Urinary bladder (tissue), 4 donors: ENCODE results near the gene PRG2. TPM values are rescaled to one million over a fixed set of nuclear protein-coding genes. Genes with fewer than 3 reads are reported as not detected.

Experiments used
- DNase-seq: peaks from one replicate; pipeline ENCODE4 v3.0.0-alpha.2; 2015; ENCODE audit errors: extremely low spot score
- H3K27ac ChIP-seq: one replicate; pipeline ENCODE4 v1.5.1; 2013; ENCODE audit warnings: low read depth, mild to moderate bottlenecking, moderate library complexity
- H3K36me3 ChIP-seq: one replicate; pipeline ENCODE4 v1.6.1; 2013; ENCODE audit warnings: mild to moderate bottlenecking, moderate library complexity; ENCODE audit not compliant: insufficient read depth
- H3K4me1 ChIP-seq: one replicate; pipeline ENCODE4 v1.6.1; 2013; ENCODE audit warnings: mild to moderate bottlenecking, moderate library complexity; ENCODE audit not compliant: insufficient read depth
- H3K4me3 ChIP-seq: one replicate; pipeline ENCODE4 v1.5.1; 2013; ENCODE audit warnings: low read depth, low read length
- WGBS: extraction: QIAGEN DNeasy Blood & Tissue Kit; methylation state at CpG from one replicate; pipeline ENCODE4 v1.1.7; 2013; 5-methylcytosine and 5-hydroxymethylcytosine counted together
- polyA plus RNA-seq: library from polyadenylated mRNA; stranded (reverse); fragments of 200-250 nt; gene quantifications from one replicate; pipeline ENCODE4 v1.2.3, GENCODE V29; 2013
- total RNA-seq: library from RNA; depleted of rRNA; stranded (reverse); fragments of >200 nt; gene quantifications from one replicate; pipeline ENCODE4 v1.2.3, GENCODE V29; 2014
- donor health status: healthy with polysubstance abuse.
- donor health status: healthy.

Gene PRG2
- total RNA-seq (0.42 TPM), polyA plus RNA-seq (not detected)

- no peaks in the 10 kb centered on the region for H3K36me3 ChIP-seq
- WGBS = 59% methylated on average over 2 of the region's 2 CpGs
- no peaks in the 10 kb centered on the region for H3K4me1 ChIP-seq
- H3K27ac ChIP-seq = no peak within 1 kb of the TSS
- no peak within 1 kb of the TSS for H3K4me3 ChIP-seq
- no peak for DNase-seq
These were observed at the start of gene PRG2 for GRCh38 chr11:57390535-57390934. Gene PRG2, minus strand, starts transcription at chr11:57390650. Its CDS starts 706 bp downstream, at chr11:57389944.

DNA sequence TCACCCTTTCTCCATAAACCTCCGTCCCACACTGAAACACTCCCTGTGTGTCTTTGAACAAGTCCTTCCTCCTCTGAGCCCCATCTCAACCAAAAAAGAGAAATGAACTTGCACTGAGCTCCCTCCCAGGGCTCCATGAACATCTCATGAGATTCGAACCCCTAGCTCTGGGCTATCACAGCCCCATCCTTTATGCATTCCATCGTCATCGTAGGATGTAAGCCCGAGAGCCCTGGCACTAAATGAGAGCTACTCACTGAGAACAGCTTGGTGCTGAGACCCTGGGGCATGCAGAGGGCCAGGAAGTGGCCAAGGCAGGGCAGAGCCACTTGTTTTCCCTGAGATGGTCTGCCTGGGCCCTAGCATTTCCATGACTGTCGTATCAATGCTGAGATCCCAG is 49.3 kb upstream of the PRG2 start:
- Histone ChIP-seq H3K27ac (no peak overlapping the region), H3K4me1 (no peaks in the 10 kb centered on the region), H3K36me3 (no peaks in the 10 kb centered on the region), H3K4me3 (no peak overlapping the region)
- 89% methylated on average over 6 of the region's 6 CpGs for WGBS
- no peak for DNase-seq

- H3K36me3 ChIP-seq = no peaks in the 10 kb centered on the region
- no peak overlapping the region for H3K4me3 ChIP-seq
- no peaks in the 10 kb centered on the region for H3K4me1 ChIP-seq
- no peak for DNase-seq
- 90% methylated on average over 12 of the region's 12 CpGs for WGBS
- H3K27ac ChIP-seq = no peak overlapping the region
These were observed 48.2 kb upstream of the PRG2 start for GRCh38 chr11:57438345-57439285.

GRCh38 chr11:57436031-57436430 is 45.6 kb upstream of the PRG2 start:
- WGBS = 88% methylated on average over 7 of the region's 7 CpGs
- Histone ChIP-seq H3K4me1 (no peaks in the 10 kb centered on the region), H3K36me3 (no peaks in the 10 kb centered on the region), H3K4me3 (no peak overlapping the region), H3K27ac (no peak overlapping the region)
- DNase-seq = no peak

- Histone ChIP-seq H3K4me3 (no peak overlapping the region), H3K4me1 (no peaks in the 10 kb centered on the region), H3K36me3 (no peaks in the 10 kb centered on the region), H3K27ac (no peak overlapping the region)
- DNase-seq = no peak
- WGBS = 75% methylated on average over 15 of the region's 15 CpGs
These were observed 44.4 kb upstream of the PRG2 start for GRCh38 chr11:57434640-57435546.

DNA sequence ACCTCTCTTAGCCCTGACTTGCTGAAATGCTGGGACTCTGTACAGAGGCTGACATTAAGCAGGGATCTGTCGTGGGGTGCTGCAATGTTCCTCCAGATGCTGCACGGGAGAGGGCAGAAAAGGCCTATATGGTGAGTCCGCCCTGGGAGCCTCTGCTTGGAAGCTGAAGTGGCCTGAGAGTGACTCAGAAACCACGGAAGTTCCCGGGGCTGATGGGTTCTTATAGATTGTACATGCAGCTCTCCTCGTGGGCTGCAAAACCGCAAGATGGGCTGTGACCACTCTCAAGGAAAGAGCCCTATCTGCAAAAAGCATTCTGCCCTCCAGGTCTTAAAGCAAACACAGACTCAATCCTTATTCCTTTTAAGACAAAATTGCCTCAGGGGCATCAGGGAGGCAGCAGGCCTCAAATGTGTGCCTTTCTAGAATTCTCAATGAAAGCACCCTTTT is 42.3 kb upstream of the PRG2 start:
- no peaks in the 10 kb centered on the region for H3K4me1 ChIP-seq
- 70% methylated on average over 7 of the region's 7 CpGs for WGBS
- no peaks in the 10 kb centered on the region for H3K36me3 ChIP-seq
- H3K27ac ChIP-seq = no peak overlapping the region
- DNase-seq = no peak
- no peak overlapping the region for H3K4me3 ChIP-seq

- no peaks in the 10 kb centered on the region for H3K36me3 ChIP-seq
- H3K4me3 ChIP-seq = no peak overlapping the region
- no peaks in the 10 kb centered on the region for H3K4me1 ChIP-seq
- 70% methylated on average over 5 of the region's 5 CpGs for WGBS
- no peak overlapping the region for H3K27ac ChIP-seq
- no peak for DNase-seq
These were observed 41.7 kb upstream of the PRG2 start for GRCh38 chr11:57432149-57432561.

DNA sequence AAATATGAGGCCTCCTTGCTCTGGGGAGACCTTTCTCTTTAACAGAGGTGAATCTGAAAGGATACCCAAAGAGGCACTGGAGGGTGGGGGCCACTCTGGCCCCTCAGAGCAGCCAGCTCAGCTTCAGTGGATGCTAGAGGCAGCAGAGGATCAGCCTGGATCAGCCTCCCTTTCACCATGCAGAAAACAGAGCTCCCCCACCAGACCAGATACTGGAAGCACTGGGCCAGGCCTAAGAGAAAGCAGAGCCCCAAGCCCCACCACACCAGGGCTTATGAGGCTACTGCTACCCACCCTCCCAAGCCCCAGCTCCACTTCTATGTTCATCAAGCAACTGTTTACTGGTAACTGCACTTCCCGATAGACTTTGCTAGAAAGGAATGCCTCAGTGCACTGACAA is 40.5 kb upstream of the PRG2 start:
- no peak for DNase-seq
- no peak overlapping the region for H3K4me3 ChIP-seq
- 88% methylated on average over 1 of the region's 1 CpG for WGBS
- H3K4me1 ChIP-seq = peaks cover 2% of the 10 kb centered on the region
- no peaks in the 10 kb centered on the region for H3K36me3 ChIP-seq
- H3K27ac ChIP-seq = no peak overlapping the region

GRCh38 chr11:57429946-57430345 is 39.5 kb upstream of the PRG2 start:
- no peaks in the 10 kb centered on the region for H3K36me3 ChIP-seq
- H3K4me3 ChIP-seq = no peak overlapping the region
- 56% methylated on average over 4 of the region's 4 CpGs for WGBS
- DNase-seq = no peak
- peaks cover 2% of the 10 kb centered on the region for H3K4me1 ChIP-seq
- no peak overlapping the region for H3K27ac ChIP-seq

- 92% methylated on average over 5 of the region's 5 CpGs for WGBS
- peaks cover 2% of the 10 kb centered on the region for H3K4me1 ChIP-seq
- H3K4me3 ChIP-seq = no peak overlapping the region
- no peak overlapping the region for H3K27ac ChIP-seq
- no peaks in the 10 kb centered on the region for H3K36me3 ChIP-seq
- no peak for DNase-seq
These were observed 38.2 kb upstream of the PRG2 start for GRCh38 chr11:57428643-57429042.

DNA sequence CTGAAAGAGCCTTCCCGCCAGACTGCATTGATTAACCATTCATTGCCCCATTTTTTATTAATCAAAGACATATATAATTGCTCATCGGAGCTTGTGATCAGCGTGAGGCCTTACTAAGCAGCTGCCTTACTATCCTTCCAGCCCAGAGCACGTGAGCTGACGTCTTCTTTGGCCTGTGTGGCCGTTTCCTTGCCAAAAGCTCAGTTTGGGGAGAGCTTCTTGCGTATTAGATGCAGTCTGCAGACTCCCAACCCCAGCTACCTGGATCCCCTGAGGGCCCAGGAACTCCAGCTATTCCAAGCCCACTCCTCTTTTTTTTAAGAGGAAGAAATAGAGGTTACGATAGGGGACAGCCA is 37.3 kb upstream of the PRG2 start:
- Histone ChIP-seq H3K4me3 (no peak overlapping the region), H3K4me1 (peaks cover 2% of the 10 kb centered on the region), H3K27ac (peak overlapping the region; percentile 97), H3K36me3 (no peaks in the 10 kb centered on the region)
- 37% methylated on average over 8 of the region's 8 CpGs for WGBS
- DNase-seq = no peak

DNA sequence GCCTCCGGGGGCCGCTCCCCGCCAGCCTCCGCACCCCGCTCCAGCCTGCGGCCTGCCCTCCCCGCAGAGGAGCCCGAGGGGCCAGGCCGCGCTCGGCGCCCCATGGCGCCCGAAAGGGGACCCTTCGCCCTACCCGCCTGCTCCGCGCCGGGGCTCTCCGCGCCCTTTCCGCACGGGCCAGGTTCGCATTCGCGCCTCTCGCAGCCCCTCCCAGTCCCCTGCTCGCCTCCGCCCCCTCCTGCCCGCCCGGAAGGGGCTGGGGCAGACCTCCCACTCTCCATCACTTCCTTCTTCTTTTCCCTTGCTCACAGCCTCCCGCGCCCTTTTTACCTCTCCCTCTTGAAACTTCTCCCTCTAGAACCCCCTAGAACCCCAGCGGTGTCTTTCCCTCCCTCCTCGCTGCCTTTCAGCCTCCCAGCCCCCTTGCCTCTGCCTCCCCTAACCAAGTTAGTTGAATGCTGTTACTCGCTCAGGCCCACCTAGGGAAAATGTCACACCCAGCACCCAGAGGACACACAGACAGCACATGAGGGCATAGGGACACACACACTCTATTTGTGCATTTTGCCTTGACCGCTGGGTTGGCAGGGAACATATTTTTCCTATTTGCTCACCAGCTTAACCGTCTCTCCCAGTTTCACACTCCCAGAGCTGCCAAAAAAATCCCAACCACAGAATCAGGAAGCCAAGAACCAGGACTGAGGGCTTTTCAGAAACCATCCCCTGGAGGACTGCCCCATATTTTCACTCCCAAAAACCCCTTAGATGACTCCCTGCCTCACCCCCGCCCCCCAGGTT is 36.7 kb upstream of the PRG2 start, which contains the start of gene SLC43A3:
TSS of gene SLC43A3 (minus strand) at position 193 of the 798 bp plus-strand sequence. CDS start 949 bp downstream, outside the sequence.
- DNase-seq = no peak
- peaks cover 2% of the 10 kb centered on the region for H3K4me1 ChIP-seq
- H3K4me3 ChIP-seq = peak within 1 kb of the TSS; percentile 45
- 5% methylated on average over 39 of the region's 39 CpGs for WGBS
- no peaks in the 10 kb centered on the region for H3K36me3 ChIP-seq
- H3K27ac ChIP-seq = peak within 1 kb of the TSS; percentile 97

DNA sequence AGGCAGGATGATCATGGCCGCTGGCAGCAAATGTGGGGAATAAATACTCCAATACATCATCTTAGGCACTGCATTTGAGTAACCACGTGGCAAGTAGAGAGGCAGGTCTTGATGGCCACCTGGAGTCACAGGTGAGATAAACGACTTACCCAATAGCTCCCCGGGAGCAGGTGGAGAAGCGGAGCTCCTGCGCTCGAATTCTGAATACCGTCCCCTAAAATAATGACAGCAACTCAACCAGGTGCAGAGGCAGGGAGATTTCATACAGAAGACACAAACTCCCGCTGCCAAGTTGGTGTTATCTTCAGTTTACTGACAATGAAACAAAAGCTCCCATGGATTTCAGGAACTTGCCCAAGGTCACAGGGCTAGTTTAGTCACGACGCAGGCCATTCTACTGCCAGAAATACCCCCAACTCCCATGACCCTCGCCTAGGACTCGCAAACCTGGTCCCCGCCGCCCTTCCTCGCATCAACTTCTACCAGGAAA is 36.0 kb upstream of the PRG2 start:
- H3K27ac ChIP-seq = peak overlapping the region; percentile 97
- no peaks in the 10 kb centered on the region for H3K36me3 ChIP-seq
- WGBS = 19% methylated on average over 16 of the region's 16 CpGs
- H3K4me1 ChIP-seq = peaks cover 2% of the 10 kb centered on the region
- DNase-seq = no peak
- peak overlapping the region; percentile 45 for H3K4me3 ChIP-seq
